HepG2 (cell line): ENCODE data around the gene ZFYVE27. TPM values are rescaled to one million over a fixed set of nuclear protein-coding genes. Genes with fewer than 3 reads are reported as not detected.

Experiments used
- ATAC-seq: fragments of 200-7000 bp; cut with Tn5 transposase; 3 replicates; pipeline ENCODE4 v1.9.1; 2020; ENCODE audit warnings: mild to moderate bottlenecking, moderate library complexity
- BruUV-seq: library from RNA; stranded (reverse); fragments of 400-500 nt; replicated peaks from 2 replicates; lab custom pipeline; 2021; lab: Mats Ljungman, UMichigan
- CTCF ChIA-PET: fragments of 300-600 bp; formaldehyde crosslinking; extraction: SDS; loops from one replicate; lab custom pipeline; 2021; ENCODE audit warnings: low total read pairs, inconsistent platforms, low intra/inter-chr PET ratio; lab: Yijun Ruan, JAX
- POLR2A ChIA-PET: fragments of 350-600 bp; sonication (Branson Sonifier 250); formaldehyde crosslinking; loops from one replicate; lab custom pipeline; 2020; ENCODE audit warnings: antibody characterized with exemption, inconsistent platforms; lab: Yijun Ruan, JAX
- DNase-seq: peaks from one replicate; pipeline ENCODE4 v3.0.0-alpha.2; 2015; ENCODE audit warnings: low spot score
- FAIRE-seq: peaks from 3 replicates; lab custom pipeline; 2011; peaks lifted over from hg19 to GRCh38; lab: Jason Lieb, UNC
- H2AFZ ChIP-seq: one replicate; pipeline ENCODE4 v1.6.1; 2011; ENCODE audit warnings: low read length, inconsistent platforms
- H3K27ac ChIP-seq: fragments of 300-600 bp; 3 replicates; pipeline ENCODE4 v1.8.0; 2011; ENCODE audit warnings: mixed run types, mild to moderate bottlenecking, mixed read lengths, low read length, inconsistent platforms; ENCODE audit not compliant: insufficient read depth; ENCODE audit errors: extremely low read length
- H3K27me3 ChIP-seq, 2 experiments: fragments of 200-600 bp in 1 of 2; 2 replicates in 1 of 2; 3 replicates in 1 of 2; pipeline versions ENCODE4 v1.6.0 to v1.8.0; 2011; ENCODE audit warnings: low read length in 2 of 2, mild to moderate bottlenecking in 2 of 2, moderate library complexity in 2 of 2, inconsistent platforms in 1 of 2; ENCODE audit not compliant: insufficient read depth in 2 of 2, control insufficient read depth in 1 of 2
- H3K36me3 ChIP-seq, 2 experiments: fragments of 200-600 bp in 1 of 2; replicated peaks in 1 of 2; 2 replicates in 1 of 2; 3 replicates in 1 of 2; pipeline versions ENCODE4 v1.5.1 to v1.8.0; 2011; ENCODE audit warnings: low read length in 2 of 2, inconsistent platforms in 1 of 2; ENCODE audit not compliant: insufficient read depth in 2 of 2, control insufficient read depth in 1 of 2
- H3K4me1 ChIP-seq: 2 replicates; pipeline ENCODE4 v1.5.1; 2012; ENCODE audit warnings: low read length, inconsistent platforms; ENCODE audit not compliant: insufficient read depth
- H3K4me2 ChIP-seq: 2 replicates; pipeline ENCODE4 v1.6.0; 2011; ENCODE audit warnings: low read depth, low read length, inconsistent platforms
- H3K4me3 ChIP-seq, 3 experiments: fragments of 200-600 bp in 1 of 3; sonication (generic), shearing (Covaris generic) in 1 of 3; replicated peaks in 1 of 3; 2 replicates each; pipeline ENCODE4 v1.5.1; 2011 to 2016; ENCODE audit warnings: low read length in 3 of 3, inconsistent platforms in 2 of 3, low read depth in 2 of 3, mild to moderate bottlenecking in 2 of 3, control low read depth in 1 of 3, mixed read lengths in 1 of 3; ENCODE audit not compliant: insufficient read depth in 1 of 3
- H3K79me2 ChIP-seq: one replicate; pipeline ENCODE4 v1.6.1; 2011; ENCODE audit warnings: low read length, inconsistent platforms; ENCODE audit not compliant: insufficient read depth
- H3K9ac ChIP-seq: 2 replicates; pipeline ENCODE4 v1.6.0; 2011; ENCODE audit warnings: mild to moderate bottlenecking, low read depth, low read length, inconsistent platforms; ENCODE audit not compliant: insufficient read depth
- H3K9me3 ChIP-seq: 2 replicates; pipeline ENCODE4 v1.5.1; 2012; ENCODE audit warnings: mild to moderate bottlenecking, low read length
- H4K20me1 ChIP-seq: 2 replicates; pipeline ENCODE4 v1.6.0; 2011; ENCODE audit warnings: inconsistent platforms, mild to moderate bottlenecking, low read length, moderate library complexity; ENCODE audit not compliant: insufficient read depth
- ASH2L ChIP-seq: fragments of 300-600, 200-600 bp; sonication (generic); IDR thresholded peaks from 2 replicates; pipeline ENCODE4 v1.7.0; 2017; ENCODE audit warnings: low read depth, mild to moderate bottlenecking, moderate library complexity, mixed read lengths, low read length; ENCODE audit not compliant: insufficient read length
- BRCA1 ChIP-seq: sonication (generic); formaldehyde crosslinking; IDR thresholded peaks from 2 replicates; pipeline ENCODE4 v1.4.0; 2020; ENCODE audit warnings: missing genetic modification reagents
- CENPX ChIP-seq: sonication (generic); formaldehyde crosslinking; IDR thresholded peaks from 2 replicates; pipeline ENCODE4 v1.9.0; 2021; ENCODE audit warnings: mild to moderate bottlenecking, missing genetic modification reagents, moderate library complexity
- MAFG ChIP-seq: sonication (generic); formaldehyde crosslinking; IDR thresholded peaks from 2 replicates; pipeline ENCODE4 v1.5.1; 2020; ENCODE audit warnings: mild to moderate bottlenecking, missing genetic modification reagents
- NRL ChIP-seq: sonication (generic); formaldehyde crosslinking; IDR thresholded peaks from 2 replicates; pipeline ENCODE4 v1.5.0; 2020; ENCODE audit warnings: missing genetic modification reagents, mild to moderate bottlenecking, moderate library complexity, borderline replicate concordance
- PHF5A ChIP-seq: IDR thresholded peaks from one replicate; pipeline ENCODE4 v1.6.1; 2018; ENCODE audit warnings: low read depth, missing genetic modification reagents; ENCODE audit not compliant: unreplicated experiment
- SMARCE1 ChIP-seq: fragments of 450-650 bp; IDR thresholded peaks from 2 replicates; pipeline ENCODE4 v1.6.1; 2017; ENCODE audit warnings: borderline replicate concordance
- ZC3H4 ChIP-seq: sonication (generic); formaldehyde crosslinking; IDR thresholded peaks from 2 replicates; pipeline ENCODE4 v1.4.0; 2020; ENCODE audit warnings: missing genetic modification reagents, borderline replicate concordance
- ZMYM3 ChIP-seq: sonication (generic); formaldehyde crosslinking; IDR thresholded peaks from 2 replicates; pipeline ENCODE4 v1.5.1; 2020; ENCODE audit warnings: mild to moderate bottlenecking, missing genetic modification reagents
- ZNF136 ChIP-seq: sonication (generic); formaldehyde crosslinking; IDR thresholded peaks from 2 replicates; pipeline ENCODE4 v1.8.1; 2022; ENCODE audit warnings: low read depth, mild to moderate bottlenecking, moderate library complexity, missing genetic modification reagents
- ZNF207 ChIP-seq: fragments of 450-650 bp; IDR thresholded peaks from 2 replicates; pipeline ENCODE4 v1.6.1; 2016; ENCODE audit warnings: antibody characterized with exemption, borderline replicate concordance
- ZNF253 ChIP-seq: sonication (generic); formaldehyde crosslinking; IDR thresholded peaks from 2 replicates; pipeline ENCODE4 v1.8.0; 2022; ENCODE audit warnings: mild to moderate bottlenecking, missing genetic modification reagents, borderline replicate concordance
- ZNF337 ChIP-seq: sonication (generic); formaldehyde crosslinking; IDR thresholded peaks from 2 replicates; pipeline ENCODE4 v1.5.1; 2020; ENCODE audit warnings: missing genetic modification reagents, low read depth, mild to moderate bottlenecking, borderline replicate concordance
- ZNF484 ChIP-seq: sonication (generic); formaldehyde crosslinking; IDR thresholded peaks from 2 replicates; pipeline ENCODE4 v1.5.1; 2020; ENCODE audit warnings: mild to moderate bottlenecking, low read depth, missing genetic modification reagents, borderline replicate concordance
- ZNF816 ChIP-seq: sonication (generic); formaldehyde crosslinking; IDR thresholded peaks from 2 replicates; pipeline ENCODE4 v1.8.0; 2022; ENCODE audit warnings: missing genetic modification reagents, mild to moderate bottlenecking, borderline replicate concordance
- WGBS: methylation state at CpG from one replicate; pipeline ENCODE4 v1.1.6; 2017; ENCODE audit warnings: low lambda C conversion rate; 5-methylcytosine and 5-hydroxymethylcytosine counted together
- in situ Hi-C: cut with HindIII; loops from 2 replicates; pipeline ENCODE4 v1.10.0; 2017; ENCODE audit warnings: low pct_unique_long_range_greater_than_20kb; ENCODE audit not compliant: extremely low pct_ligation_motif_present
- intact Hi-C: fragments of 100-400 bp; cut with micrococcal nuclease; formaldehyde crosslinking; loops from one replicate; pipeline ENCODE4 v1.10.0; 2022; ENCODE audit not compliant: unreplicated experiment
- polyA plus RNA-seq, 8 experiments: library from polyadenylated mRNA; depleted of rRNA in 3 of 8; stranded (reverse) in 7 of 8; unstranded in 1 of 8; fragments of >200 nt; fragmentation: Illumina TruSeq in 4 of 8; extraction: Trizol in 4 of 8; gene quantifications; 2 replicates each; pipeline versions ENCODE4 v1.2.1 to v1.2.3, GENCODE V29; 2011 to 2016; ENCODE audit warnings: low read depth in 4 of 8, missing spikeins in 1 of 8, mixed read lengths in 1 of 8; ENCODE audit not compliant: insufficient read depth in 1 of 8
- total RNA-seq, 5 experiments: library from RNA; depleted of rRNA; stranded (reverse); fragments of >200 nt; fragmentation: Illumina TruSeq; extraction: Trizol; gene quantifications; 2 replicates each; pipeline ENCODE4 v1.2.3, GENCODE V29; 2016; ENCODE audit warnings: low read depth in 1 of 5
- TF ChIP-seq, protein P1 (sequence below): sonication (generic); formaldehyde crosslinking; conservative IDR thresholded peaks from 2 replicates; pipeline ENCODE4 v1.5.0; 2020; ENCODE audit warnings: missing genetic modification reagents
- TF ChIP-seq, protein P2 (sequence below): sonication (generic); formaldehyde crosslinking; IDR thresholded peaks from 2 replicates; pipeline ENCODE4 v1.8.0; 2022; ENCODE audit warnings: mild to moderate bottlenecking, missing genetic modification reagents, moderate library complexity
- TF ChIP-seq, protein P3 (sequence below): sonication (generic); formaldehyde crosslinking; IDR thresholded peaks from 2 replicates; pipeline ENCODE4 v1.5.0; 2020; ENCODE audit warnings: missing genetic modification reagents
- TF ChIP-seq, protein P4 (sequence below), 2 experiments: sonication (generic) in 1 of 2; formaldehyde crosslinking in 1 of 2; IDR thresholded peaks; 2 replicates each; pipeline versions ENCODE4 v1.4.0 to v1.6.1; 2018 to 2020; ENCODE audit warnings: missing genetic modification reagents in 2 of 2, borderline replicate concordance in 1 of 2, low read depth in 1 of 2, mild to moderate bottlenecking in 1 of 2, missing biosample characterization in 1 of 2

Gene ZFYVE27
- total and polyA plus RNA-seq, 2 of the 13 experiments (the other 11 are each of a cell fraction or from before 2014, with no cell fraction given): 19.7 to 20.5 TPM

DNA sequence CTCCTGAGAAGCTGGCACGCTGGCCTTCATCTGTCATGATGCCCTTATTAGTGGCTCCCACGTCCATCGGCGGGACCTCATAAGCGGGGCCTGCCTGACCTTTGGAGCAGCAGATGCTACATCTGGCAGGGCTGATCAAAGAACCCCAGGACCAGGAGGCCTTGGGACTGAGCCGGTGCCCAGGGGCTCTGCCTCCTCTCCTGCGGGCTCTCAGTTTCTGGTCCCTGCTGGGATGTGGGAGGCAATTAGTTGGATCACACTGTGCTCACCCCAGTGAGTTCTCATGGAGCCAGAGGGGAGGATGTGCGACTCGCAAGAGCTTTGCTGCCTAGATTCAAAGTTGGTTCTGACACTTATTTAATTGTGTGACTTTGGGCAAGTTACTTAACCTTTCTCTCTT is 63.5 kb downstream of the ZFYVE27 start (continued):
- TF ChIP-seq ASH2L (no peak), ZNF337 (CRISPR knock-in tag) (no peak), ZNF484 (CRISPR knock-in tag) (no peak), BRCA1 (CRISPR knock-in tag) (no peak)
- TF ChIP-seq, protein P1, sequence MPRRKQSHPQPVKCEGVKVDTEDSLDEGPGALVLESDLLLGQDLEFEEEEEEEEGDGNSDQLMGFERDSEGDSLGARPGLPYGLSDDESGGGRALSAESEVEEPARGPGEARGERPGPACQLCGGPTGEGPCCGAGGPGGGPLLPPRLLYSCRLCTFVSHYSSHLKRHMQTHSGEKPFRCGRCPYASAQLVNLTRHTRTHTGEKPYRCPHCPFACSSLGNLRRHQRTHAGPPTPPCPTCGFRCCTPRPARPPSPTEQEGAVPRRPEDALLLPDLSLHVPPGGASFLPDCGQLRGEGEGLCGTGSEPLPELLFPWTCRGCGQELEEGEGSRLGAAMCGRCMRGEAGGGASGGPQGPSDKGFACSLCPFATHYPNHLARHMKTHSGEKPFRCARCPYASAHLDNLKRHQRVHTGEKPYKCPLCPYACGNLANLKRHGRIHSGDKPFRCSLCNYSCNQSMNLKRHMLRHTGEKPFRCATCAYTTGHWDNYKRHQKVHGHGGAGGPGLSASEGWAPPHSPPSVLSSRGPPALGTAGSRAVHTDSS: no peak
- TF ChIP-seq, protein P2, sequence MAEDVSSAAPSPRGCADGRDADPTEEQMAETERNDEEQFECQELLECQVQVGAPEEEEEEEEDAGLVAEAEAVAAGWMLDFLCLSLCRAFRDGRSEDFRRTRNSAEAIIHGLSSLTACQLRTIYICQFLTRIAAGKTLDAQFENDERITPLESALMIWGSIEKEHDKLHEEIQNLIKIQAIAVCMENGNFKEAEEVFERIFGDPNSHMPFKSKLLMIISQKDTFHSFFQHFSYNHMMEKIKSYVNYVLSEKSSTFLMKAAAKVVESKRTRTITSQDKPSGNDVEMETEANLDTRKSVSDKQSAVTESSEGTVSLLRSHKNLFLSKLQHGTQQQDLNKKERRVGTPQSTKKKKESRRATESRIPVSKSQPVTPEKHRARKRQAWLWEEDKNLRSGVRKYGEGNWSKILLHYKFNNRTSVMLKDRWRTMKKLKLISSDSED (CRISPR knock-in tag): no peak

DNA sequence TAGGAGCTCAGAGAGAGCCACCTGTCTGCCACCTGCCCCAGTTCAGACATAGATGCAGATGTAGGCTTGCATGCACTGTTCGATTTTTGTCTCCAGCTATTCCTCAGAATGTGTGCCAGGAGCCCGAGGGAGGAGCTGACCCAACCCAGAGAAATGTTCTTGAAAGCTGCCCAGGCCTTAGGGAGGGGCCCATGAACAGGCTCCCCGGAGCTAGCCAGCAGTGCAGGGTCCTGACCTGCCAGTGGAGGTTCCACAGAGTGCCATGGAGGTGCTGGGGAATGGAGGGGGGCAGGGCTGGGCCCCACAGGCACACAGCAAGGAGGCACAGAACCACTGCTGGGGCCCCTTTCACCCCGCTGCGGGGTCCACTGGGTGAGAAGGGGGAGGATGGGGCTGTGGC is 64.5 kb downstream of the ZFYVE27 start:
- Histone ChIP-seq H4K20me1 (no peaks in the 10 kb centered on the region), H3K79me2 (no peaks in the 10 kb centered on the region), H3K4me1 (no peaks in the 10 kb centered on the region), H2AFZ (no peak overlapping the region), H3K9ac (no peak overlapping the region), H3K9me3 (no peaks in the 10 kb centered on the region), H3K27ac (no peak overlapping the region), H3K36me3 (no peaks in the 10 kb centered on the region), H3K4me2 (no peak overlapping the region), H3K27me3 (peaks cover 4 to 23% of the 10 kb centered on the region in 2 experiments; a peak in 4 of 5 replicates), H3K4me3 (no peak overlapping the region)
- no CpG with 5 or more reads among the region's 5 CpGs for WGBS
- POLR2A ChIA-PET: no interaction called here
- ATAC-seq (no peak), FAIRE-seq (no peak), DNase-seq (no peak)
- CTCF ChIA-PET: no interaction called here
- no TSS peak for BruUV-seq
- intact Hi-C loops: no loop called here
- in situ Hi-C loops: no loop called here
- no peak for TF ChIP-seq NRL
- TF ChIP-seq ZNF816 (CRISPR knock-in tag): no peak
- TF ChIP-seq ZNF253 (CRISPR knock-in tag): no peak
- TF ChIP-seq, protein P3, sequence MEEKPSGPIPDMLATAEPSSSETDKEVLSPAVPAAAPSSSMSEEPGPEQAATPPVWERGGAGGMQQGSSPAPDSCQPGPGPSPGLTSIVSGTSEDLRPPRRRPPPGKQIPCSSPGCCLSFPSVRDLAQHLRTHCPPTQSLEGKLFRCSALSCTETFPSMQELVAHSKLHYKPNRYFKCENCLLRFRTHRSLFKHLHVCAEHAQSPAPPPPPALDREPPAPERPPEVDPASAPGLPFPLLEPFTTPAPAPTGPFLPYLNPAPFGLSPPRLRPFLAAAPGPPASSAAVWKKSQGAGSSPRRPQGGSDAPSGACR (CRISPR knock-in tag): no peak
- no peak for TF ChIP-seq ZC3H4
- TF ChIP-seq ZMYM3 (CRISPR knock-in tag): no peak
- no peak for TF ChIP-seq PHF5A (CRISPR knock-in tag)
- TF ChIP-seq MAFG (CRISPR knock-in tag): no peak
- TF ChIP-seq ZNF207: no peak
- no peak for TF ChIP-seq CENPX (CRISPR knock-in tag)
- TF ChIP-seq, protein P4, sequence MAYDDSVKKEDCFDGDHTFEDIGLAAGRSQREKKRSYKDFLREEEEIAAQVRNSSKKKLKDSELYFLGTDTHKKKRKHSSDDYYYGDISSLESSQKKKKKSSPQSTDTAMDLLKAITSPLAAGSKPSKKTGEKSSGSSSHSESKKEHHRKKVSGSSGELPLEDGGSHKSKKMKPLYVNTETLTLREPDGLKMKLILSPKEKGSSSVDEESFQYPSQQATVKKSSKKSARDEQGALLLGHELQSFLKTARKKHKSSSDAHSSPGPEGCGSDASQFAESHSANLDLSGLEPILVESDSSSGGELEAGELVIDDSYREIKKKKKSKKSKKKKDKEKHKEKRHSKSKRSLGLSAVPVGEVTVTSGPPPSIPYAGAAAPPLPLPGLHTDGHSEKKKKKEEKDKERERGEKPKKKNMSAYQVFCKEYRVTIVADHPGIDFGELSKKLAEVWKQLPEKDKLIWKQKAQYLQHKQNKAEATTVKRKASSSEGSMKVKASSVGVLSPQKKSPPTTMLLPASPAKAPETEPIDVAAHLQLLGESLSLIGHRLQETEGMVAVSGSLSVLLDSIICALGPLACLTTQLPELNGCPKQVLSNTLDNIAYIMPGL (CRISPR knock-in tag; IDR thresholded peaks at IDR 0.05; ENCODE audit: borderline replicate concordance in 1 of 2, low read depth in 1 of 2): no peak
- no peak for TF ChIP-seq ZNF136
- no peak for TF ChIP-seq SMARCE1
